Measurements from ENCODE around the gene F10.
"Not testable (repeated sequence)": the region's sequence is repeated elsewhere in the genome, so short reads cannot be mapped to it uniquely, and the experiment has no call there.

Gene F10

DNA sequence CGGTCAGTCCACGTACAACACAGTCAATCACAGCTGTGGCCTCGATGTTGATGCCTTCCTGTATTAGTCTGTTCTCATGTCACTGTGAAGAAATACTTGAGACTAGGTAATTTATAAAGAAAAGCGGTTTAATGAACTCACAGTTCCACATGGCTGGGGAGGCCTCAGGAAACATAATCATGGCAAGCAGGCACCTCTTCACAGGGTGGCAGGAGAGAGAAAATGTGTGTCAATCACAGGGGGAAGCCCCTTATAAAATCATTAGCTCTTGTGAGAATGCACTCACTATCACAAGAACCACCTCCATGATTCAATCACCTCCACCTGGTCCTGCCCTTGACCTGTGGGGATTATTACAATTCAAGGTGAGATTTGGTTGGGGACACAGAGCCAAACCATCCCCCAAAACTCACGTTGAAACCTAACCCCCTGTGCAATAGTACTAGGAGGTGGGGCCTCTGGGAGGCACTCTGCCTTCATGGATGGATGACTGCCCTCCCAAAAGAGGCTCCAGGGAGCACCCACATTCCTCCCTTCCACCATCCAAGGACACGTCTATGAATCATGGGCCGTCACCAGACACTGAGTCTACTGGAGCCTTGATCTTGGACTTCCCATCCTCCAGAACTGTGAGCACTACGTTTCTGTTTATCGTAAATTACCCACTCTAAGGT lies 33.5 kb downstream of the F10 start:
- no peak for DNase-seq

DNA sequence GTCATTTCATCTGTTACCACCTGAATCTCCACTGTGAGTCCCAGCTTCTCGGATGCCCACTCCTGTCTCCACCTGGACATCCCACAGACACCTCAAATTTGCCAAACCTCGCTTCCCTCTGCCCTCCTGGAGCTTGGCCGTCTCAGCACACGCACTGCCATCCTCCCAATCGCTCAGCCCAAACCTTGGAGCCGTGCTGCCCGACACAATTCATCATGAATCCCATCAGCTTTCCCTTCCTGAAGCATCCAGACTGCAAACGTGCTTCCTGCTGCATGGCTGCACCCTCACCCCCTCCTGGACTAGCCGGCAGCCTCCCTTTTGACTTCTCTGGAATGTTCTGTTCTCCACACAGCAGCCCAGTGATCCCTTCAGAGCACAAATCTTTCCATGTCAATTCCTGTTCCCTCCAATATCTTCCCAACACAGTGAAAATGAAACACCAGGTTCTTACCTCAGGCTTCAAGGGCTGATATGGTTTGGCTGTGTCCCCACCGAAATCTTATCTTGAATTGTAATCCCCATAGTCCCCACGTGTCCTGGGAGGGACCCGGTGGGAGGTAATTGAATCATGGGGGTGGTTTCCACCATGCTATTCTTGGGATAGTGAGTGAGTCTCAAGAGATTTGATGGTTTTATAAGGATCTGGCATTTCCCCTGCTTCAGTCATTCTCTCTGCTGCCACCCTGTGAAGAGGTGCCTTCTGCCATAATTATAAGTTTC lies 34.8 kb downstream of the F10 start:
- no peak for DNase-seq

DNA sequence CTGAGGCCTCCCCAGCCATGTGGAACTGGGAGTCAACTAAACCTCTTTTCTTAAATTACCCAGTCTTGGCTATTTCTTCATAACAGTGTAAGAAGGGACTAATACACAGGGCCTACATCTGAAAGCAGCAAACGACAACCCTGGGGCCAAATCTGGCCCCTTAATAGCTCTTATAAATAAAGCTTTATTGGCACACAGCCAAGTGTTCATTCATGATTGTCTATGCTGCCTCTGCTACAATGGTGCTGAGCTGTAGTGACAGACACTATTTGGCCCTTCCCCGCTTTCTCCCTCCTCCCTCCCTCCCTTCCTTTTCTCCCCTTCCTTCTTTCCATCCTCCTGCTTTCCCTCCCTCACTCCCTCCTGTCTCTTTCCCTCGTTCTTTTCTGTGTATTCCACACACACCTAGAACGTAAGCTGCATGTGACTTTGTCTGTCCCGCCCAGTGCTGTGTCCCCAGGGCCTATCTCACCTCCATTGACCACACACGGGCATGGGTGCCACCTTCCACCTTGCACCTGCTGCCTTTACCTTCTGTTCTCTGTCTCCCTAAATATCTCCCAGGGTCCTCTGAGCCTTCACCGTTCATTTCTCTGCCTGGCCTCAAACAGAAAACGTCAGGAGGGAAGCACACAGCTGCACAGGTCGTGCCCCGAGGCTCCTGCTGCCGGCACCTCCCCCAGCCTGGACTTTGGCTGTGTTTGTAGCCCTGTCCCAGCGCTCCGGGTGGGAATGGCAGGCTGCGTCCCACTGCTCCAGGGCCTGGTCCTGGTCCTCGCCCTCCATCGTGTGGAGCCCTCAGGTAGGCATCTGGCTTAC lies 35.5 kb downstream of the F10 start, which contains the start of gene PROZ:
TSS of gene PROZ (plus strand) at position 720 of the 819 bp plus-strand sequence. CDS start at position 733, 13 bp downstream.
- DNase-seq = no peak

DNA sequence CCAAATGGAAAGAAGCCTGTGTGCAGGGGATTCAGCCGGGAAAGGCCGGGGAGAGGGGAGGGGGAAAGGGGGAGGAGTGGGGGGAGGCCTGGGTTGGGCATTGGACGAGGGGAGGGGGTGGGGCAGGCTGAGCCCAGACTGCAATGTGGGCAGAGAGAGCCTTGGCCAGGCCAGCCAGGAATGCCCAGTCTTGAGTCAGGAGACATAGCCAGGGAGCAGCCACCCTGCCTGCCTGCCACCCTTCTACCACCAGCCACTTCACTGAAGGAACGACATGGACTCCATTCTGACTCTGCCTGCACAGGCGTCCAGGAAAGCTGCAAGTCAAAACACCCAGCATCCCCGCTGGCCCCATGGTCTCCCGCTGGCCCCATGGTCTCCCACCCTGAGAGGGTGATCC lies 36.3 kb downstream of the F10 start:
- DNase-seq = no peak

DNA sequence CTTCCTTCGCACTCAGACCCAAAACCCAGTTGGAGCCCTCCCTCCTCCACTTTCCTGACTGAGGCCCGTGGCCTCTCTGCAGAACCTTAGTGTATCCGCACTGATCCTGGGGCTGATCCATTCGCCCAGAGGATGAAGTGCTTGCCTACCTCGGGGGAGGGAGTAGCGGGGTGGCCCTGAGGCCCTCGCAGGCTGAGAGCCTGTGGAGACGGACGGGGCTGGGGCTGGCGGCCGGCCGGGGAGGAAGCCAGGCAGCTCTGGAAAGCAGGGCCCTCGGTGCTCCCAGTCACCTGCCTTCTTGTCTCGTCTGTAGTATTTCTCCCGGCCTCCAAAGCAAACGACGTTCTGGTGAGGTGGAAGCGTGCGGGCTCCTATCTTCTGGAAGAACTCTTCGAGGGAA lies 37.1 kb downstream of the F10 start:
- DNase-seq = no peak

DNA sequence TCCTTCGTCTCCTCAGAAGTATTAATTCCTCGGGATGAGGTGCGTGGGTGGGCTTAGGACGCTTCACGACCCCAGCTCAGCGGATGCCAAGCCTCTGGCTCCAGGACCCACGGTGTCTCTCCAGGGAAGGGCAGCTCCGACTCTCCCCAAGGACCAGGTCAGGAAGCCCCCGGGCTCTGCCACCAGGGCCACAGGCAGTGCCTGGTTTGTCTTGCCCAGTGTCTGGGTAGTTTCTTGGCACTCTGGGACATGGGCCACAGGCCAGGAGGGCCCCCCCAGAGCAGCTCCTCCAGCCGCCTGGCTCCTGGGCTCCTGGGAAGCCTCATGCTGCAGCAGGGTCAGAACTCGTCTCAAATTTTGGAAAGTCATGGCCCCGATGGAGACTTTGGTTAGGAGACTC lies 38.4 kb downstream of the F10 start:
- no peak for DNase-seq

DNA sequence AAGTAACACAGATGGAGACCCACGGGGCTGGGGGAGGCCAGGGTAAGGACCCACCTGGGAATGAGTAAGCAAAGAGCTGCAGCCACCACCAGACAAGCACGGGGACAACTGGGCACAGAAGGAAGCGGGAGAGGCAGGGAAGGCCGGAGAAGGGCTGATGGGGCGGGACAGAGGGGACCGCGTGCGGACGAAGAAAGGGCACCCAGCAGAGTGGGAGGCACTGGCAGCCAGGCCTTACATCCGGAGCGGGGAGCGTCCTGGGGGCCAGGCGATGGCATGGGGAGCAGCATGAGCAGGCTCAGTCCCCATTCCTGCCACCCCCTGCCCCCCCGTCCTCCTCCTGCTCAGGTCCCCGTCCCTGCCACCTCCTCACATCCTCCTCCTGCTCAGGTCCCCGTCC lies 38.8 kb downstream of the F10 start:
- no peak for DNase-seq

DNA sequence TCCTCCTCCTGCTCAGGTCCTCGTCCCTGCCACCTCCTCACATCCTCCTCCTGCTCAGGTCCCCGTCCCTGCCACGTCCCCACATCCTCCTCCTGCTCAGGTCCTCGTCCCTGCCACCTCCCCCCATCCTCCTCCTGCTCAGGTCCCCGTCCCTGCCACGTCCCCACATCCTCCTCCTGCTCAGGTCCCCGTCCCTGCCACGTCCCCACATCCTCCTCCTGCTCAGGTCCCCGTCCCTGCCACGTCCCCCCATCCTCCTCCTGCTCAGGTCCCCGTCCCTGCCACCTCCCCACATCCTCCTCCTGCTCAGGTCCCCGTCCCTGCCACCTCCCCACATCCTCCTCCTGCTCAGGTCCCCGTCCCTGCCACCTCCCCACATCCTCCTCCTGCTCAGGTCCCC lies 39.4 kb downstream of the F10 start:
- not testable (repeated sequence) for DNase-seq

DNA sequence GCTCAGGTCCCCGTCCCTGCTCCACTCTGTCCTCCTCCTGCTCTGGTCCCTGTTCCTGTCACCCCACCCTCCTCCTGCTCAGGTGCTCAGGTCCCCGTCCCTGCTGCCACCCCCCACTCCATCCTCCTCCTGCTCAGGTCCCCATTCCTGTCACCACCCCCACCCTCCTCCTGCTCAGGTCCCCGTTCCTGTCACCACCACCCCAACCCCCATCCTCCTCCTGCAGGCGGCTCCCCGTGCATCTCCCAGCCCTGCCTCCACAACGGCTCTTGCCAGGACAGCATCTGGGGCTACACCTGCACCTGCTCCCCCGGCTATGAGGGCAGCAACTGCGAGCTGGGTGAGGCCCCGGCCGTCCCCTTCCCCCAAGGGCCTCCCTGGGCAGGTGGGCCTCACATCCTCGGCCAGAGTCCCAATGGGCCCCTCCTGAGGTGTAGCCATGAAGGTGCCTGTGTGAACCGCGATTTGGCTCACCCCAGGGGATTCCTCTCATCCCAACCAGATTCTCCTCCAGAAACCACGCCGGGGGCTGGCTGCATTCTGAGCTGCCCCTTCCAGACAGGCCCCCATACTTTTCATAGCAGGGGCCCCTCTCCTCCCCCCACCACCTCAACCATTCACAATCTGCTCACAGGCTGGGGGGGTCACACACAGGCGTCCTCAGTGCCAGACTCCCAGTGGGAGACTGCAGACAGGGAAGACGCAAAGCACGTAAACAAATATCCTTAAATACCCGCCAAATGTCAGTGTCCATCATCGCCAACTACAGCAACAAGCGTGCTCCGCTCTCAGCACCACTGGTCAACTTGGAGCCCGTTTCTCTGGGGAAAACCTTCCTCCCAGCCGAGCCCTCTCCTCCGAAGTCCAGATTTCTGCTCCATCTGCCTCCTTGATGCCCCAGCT lies 40.4 kb downstream of the F10 start:
- peak; percentile 35 for DNase-seq

DNA sequence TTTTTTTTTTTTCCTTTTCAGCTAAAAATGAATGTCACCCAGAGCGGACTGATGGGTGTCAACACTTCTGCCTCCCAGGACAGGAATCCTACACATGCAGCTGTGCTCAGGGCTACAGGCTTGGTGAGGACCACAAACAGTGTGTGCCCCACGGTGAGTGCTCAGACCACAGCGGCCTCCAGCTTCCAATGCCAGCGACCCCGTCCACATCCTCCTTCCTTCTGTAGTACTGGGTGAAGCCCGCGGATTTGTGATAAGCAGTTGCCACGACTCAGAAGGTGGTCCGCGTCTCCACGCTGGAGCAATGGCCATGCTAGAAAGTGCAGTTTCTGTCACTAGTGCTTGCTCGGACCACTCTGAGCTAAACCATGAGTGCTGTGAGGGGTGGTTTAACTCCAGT lies 41.9 kb downstream of the F10 start:
- DNase-seq = no peak

DNA sequence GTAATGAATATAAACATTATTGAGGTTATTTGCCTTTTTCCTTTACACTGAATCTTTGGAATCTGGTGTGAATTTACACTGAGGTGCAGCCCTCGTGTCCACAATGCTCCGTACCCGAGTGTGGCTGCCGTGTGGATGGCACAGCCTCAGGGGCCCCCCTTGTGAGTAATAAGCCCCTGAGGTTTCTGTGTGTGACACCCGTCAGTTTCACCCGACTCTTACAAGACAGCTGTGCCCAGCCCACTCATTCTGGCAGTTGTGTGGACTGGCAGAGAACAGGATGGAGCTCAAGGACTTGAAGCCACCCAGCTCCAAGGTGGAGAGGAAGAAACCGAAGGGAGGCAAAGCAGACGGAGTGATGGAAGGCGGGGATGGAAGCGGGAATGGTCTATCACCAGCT lies 43.7 kb downstream of the F10 start:
- DNase-seq = no peak

DNA sequence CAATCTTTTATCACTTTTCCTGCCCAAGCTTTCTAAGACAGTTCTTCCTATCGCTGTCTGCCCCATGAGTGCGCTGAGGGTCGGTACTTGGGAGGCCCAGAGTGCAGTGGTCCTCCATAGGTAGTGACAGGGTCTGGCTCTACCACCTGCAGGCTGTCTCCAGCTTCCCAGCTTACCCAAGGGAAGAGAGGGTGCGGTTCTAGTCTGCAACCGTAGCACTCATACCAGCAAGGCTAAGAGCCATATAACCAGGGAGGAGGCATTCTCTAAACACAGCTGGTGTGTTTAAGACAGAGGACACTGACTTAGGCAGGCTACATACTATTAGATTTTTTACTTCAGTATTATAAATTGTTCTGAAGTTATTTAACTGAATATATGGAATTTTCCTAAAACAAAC lies 44.1 kb downstream of the F10 start:
- no peak for DNase-seq

DNA sequence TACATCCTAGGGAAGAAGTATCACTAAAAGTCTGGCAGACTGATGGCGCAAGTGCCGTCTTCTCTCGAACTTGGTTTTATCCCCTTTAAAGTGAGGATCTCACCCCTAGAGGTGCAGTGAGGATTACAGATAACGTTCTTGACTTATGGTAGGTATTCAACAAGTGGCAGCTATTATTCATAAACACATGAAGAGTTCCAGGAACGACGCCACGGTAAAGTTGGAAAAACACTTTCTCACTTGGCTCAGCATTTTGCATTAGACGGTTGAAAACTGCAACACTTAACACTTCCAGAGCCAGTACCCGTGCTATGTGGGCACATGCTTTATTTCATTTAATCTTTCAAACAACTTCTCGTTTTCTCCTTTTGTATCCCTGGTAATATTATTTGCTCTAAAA lies 44.6 kb downstream of the F10 start:
- no peak for DNase-seq

DNA sequence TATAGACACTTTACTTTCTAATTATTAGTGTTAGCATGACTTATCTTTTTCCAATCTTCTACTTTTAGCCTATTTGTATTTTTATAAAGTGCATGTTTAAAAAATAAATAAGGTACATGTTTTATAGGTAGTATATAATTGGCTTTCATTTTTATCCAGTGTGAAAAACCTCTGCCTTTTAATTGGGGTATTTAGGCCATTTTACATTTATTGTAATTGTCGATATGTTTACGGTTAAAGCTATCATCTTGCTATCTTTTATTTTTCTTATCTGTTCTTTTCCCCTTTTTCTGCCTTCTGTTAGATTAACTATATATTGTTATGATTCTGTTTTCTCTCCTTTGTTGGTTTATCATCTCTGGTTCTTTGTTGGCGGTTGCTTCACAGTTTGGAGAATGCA lies 45.0 kb downstream of the F10 start:
- no peak for DNase-seq

DNA sequence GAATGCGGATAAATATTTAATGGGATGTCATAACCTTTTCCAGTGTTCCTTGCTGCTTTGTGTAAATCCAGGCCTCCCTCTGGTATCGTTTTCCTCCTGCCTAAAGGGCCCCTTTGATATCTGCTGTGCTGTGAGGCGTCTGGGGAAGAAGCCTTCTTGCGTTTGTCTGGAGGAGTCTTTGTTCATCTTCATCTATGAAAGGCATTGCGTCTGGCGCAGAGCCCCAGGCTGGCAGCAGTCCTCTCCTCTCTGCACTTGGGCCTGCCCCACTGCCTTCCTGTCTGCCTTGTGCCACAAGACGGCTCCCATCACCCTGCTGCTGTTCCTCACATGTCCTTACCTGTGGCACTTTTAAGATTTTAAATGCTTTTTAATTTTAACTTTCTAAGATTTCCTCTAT lies 45.6 kb downstream of the F10 start:
- no peak for DNase-seq

DNA sequence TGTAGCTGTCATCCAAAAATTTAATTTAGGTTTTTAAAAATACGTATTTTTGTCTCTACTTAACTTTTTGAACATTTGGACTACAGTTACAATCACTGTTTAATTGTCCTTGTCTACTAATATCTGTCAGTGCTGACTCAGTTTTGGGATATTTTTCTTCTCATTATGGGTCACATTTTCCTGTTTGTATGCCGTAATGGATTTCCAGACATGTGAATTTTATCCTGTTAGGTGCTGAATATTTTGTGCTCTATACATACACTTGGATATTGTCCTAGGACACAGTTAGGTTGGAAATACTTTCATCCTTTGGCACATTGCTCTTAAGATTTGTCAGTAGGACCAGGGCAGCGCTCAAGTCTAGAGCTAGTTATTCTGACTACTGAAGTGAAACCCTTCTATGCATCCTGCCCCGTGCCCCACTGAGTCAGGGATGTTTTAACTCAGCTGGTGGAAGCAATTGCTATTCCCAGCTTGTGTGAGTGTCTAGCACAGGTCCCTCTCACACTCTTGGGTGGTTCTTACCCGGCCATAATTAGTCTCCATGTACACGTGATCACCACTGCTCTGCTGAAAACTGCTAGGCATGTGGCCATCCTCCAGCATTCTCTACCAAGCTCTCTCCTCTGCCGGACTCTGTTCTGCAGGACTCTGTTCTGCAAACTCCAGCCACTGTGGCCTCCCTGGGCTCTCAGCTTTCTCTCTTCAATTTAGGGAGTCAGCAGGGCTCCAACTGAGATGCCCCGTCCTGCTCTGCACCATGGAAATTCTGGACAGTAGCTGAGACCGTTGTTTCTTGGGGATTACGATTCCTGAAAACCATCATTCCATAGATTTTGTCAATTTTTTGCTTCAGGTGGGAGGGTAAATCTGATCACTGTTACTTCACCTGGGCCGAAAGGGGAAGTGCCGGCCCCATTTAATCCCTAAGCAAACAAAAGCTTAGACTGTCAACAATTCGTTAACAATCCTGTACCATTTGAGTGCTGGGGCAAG lies 47.0 kb downstream of the F10 start:
- DNase-seq = no peak

DNA sequence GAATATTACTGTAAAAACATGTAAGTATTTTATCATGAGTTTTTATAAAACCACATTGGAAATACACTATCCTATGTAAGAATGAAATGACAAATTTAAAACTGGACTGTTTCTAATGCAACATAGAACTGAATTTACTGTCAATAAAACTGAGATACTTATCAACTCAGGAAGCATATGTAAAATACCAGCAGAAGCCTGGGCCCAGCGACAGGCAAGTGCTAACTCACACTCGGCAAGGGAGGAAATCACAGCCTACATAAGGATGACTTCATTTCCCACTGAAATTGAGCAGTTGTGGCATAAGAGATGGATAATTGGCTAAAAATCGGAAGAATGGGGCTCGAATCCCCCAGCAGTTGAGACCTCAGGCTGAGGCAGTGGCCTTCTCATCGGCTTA lies 47.9 kb downstream of the F10 start:
- DNase-seq = no peak

DNA sequence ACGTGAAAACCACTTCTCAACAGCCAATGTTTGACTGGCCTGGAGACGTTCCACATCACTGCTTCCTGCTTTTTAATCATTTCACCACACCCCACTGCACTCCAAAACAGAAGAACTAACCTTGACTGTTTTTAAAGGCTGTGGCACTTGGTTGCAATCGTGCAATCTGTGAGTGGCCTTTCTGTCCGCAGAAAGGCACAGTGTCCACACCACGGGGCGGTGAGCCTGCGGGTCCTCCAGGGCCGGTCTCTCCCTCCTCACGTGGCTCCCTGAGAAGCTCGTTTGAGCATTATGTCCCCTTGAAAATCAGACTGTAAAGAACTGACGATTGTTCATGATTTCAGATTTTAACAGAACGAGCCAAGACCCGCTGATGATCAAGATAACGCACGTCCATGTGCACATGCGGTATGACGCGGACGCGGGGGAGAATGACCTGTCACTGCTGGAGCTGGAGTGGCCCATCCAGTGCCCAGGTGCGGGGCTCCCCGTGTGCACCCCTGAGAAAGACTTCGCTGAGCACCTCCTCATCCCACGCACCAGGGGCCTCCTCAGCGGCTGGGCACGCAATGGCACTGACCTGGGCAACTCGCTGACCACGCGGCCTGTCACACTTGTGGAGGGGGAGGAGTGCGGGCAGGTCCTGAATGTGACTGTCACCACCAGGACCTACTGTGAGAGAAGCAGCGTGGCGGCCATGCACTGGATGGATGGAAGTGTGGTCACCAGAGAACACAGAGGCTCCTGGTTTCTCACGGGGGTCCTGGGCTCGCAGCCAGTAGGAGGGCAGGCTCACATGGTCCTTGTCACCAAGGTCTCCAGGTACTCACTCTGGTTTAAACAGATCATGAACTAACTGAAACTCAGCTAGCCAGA lies 48.9 kb downstream of the F10 start:
- DNase-seq = no peak

DNA sequence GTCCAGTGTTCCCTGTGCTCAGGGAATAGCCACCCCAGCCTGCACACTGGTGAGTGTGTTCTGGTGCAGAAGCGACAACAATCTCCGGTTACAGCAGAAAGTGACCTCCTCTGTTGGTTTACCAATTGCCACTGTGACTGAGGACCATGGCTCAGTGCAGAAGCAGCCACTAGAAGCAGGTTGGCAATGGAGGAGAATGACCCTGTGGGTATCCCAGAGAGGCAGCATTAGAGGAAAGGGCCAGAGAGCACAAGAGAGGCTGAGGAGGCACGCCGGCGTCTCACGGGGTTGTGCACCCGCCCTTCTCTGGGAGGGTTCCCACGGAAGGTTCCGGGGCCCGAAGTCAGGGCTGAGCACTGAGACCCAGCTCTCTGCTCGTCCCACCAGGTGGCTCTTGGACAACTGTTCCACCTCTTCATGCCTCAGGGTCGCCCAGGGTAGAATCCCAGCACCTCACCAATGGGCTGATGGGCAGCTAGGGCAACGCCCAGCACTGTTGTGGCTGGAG lies 49.9 kb downstream of the F10 start:
- no peak for DNase-seq

DNA sequence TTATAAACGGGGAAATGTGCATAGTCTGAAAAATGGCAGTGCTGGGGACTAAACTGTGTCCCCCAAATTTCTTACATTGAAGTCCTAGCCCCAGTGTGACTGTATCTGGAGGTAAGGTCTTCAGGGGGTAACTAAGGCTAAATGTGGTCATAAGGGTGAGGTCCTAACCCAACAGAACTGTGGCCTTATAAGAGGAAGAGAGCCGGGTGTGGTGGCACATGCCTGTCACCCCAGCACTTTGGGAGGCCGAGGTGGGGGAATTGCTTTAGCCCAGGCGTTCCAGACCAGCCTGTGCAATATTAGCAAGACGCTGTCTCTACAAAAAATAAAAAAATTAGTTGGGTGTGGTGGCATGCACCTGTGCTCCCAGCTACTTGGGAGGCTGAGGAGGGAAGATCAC lies 53.7 kb downstream of the F10 start:
- peak; percentile 81 for DNase-seq
